ENCODE measurements around the gene FBN1.

- TF ChIP-seq POLR2AphosphoS5 (IDR thresholded peaks at IDR 0.05; ENCODE audit: borderline replicate concordance, low read depth, low read length) (no peak), EZH2 (IDR thresholded peaks at IDR 0.05) (no peak)
Observed at GRCh38 chr15:48423342-48423741, 222.2 kb downstream of the FBN1 start.
